Hypothalamus (tissue), 51 donors: ENCODE data around the gene SH3GL1.

Experiments used
- DNase-seq, 51 donors: peaks; one replicate each; lab custom pipeline; 2025; lab: John Stamatoyannopoulos, UW

SH3GL1 gene

GRCh38 chr19:4326215-4326836 lies 74.0 kb downstream of the SH3GL1 start:
- no peak for DNase-seq

- no peak for DNase-seq
Observed at GRCh38 chr19:4324228-4324627, 76.1 kb downstream of the SH3GL1 start.

GRCh38 chr19:4323692-4324091 lies 76.7 kb downstream of the SH3GL1 start:
- DNase-seq = no peak

- DNase-seq = no peak
Observed at GRCh38 chr19:4322942-4323665, 77.2 kb downstream of the SH3GL1 start.

- no peak for DNase-seq
Observed at GRCh38 chr19:4320419-4320818, 79.9 kb downstream of the SH3GL1 start.

- no peak for DNase-seq
Observed at GRCh38 chr19:4319067-4319718, 81.2 kb downstream of the SH3GL1 start.

- DNase-seq = no peak
Observed at GRCh38 chr19:4318460-4318859, 81.9 kb downstream of the SH3GL1 start.

GRCh38 chr19:4316956-4317355 lies 83.4 kb downstream of the SH3GL1 start:
- no peak for DNase-seq

- no peak for DNase-seq
Observed at GRCh38 chr19:4313847-4314490, 86.4 kb downstream of the SH3GL1 start.
